ENCODE data around the gene LRRC10B. TPM values are rescaled to one million over a fixed set of nuclear protein-coding genes. Genes with fewer than 3 reads are reported as not detected.

LRRC10B gene
- total and polyA plus RNA-seq, 2 experiments from 2014 or later: 0.43 TPM; not detected in 1

- H3K9ac ChIP-seq: no peak overlapping the region
- H4K20me1 ChIP-seq (ENCODE audit: insufficient read depth): no peaks in the 10 kb centered on the region
- no peaks in the 10 kb centered on the region for H3K79me2 ChIP-seq (ENCODE audit: insufficient read depth)
- no peak overlapping the region for H3K27ac ChIP-seq
- peaks cover 9% of the 10 kb centered on the region; the same call in 1 of the 2 replicates for H3K27me3 ChIP-seq (replicated peaks; ENCODE audit: insufficient read depth)
- H2AFZ ChIP-seq: no peak overlapping the region
- TF ChIP-seq EZH2phosphoT487 (IDR thresholded peaks at IDR 0.05; ENCODE audit: insufficient read depth, low read depth): no peak
- TF ChIP-seq EZH2 (IDR thresholded peaks at IDR 0.05; ENCODE audit: insufficient read depth, poor library complexity, severe bottlenecking): no peak
- H3K9me3 ChIP-seq (ENCODE audit: low read depth): no peaks in the 10 kb centered on the region
- no peaks in the 10 kb centered on the region for H3K36me3 ChIP-seq (ENCODE audit: low read depth)
- no peaks in the 10 kb centered on the region for H3K9me2 ChIP-seq (ENCODE audit: insufficient read depth)
- in situ Hi-C loops (cut with MboI): no loop called here
- no peaks in the 10 kb centered on the region for H3F3A ChIP-seq (ENCODE audit: insufficient read depth)
- no peak overlapping the region for H3K4me3 ChIP-seq
- H3K4me1 ChIP-seq (ENCODE audit: insufficient read depth): no peaks in the 10 kb centered on the region
- WGBS, 2 experiments (ENCODE audit: low coverage in 1 of 2, low lambda C conversion rate in 2 of 2, missing lambda C conversion rate in 2 of 2): 66 to 71% methylated on average over 15 of the region's 15 CpGs
- H3K4me2 ChIP-seq (ENCODE audit: unreplicated experiment): no peak overlapping the region
- DNase-seq: no peak
These were observed 11.7 kb upstream of the LRRC10B start for GRCh38 chr11:61496602-61497400.

GRCh38 chr11:61497473-61497872 lies 11.1 kb upstream of the LRRC10B start:
- in situ Hi-C loops (cut with MboI): no loop called here
- no peaks in the 10 kb centered on the region for H3K9me2 ChIP-seq (ENCODE audit: insufficient read depth)
- 75 to 85% methylated on average over 2 of the region's 2 CpGs for WGBS, 2 experiments (ENCODE audit: low coverage in 1 of 2, low lambda C conversion rate in 2 of 2, missing lambda C conversion rate in 2 of 2)

GRCh38 chr11:61497876-61498275 lies 10.7 kb upstream of the LRRC10B start:
- Histone ChIP-seq H3F3A (ENCODE audit: insufficient read depth) (no peaks in the 10 kb centered on the region), H3K36me3 (ENCODE audit: low read depth) (no peaks in the 10 kb centered on the region), H3K4me3 (no peak overlapping the region), H3K27ac (no peak overlapping the region), H3K27me3 (replicated peaks; ENCODE audit: insufficient read depth) (peaks cover 9% of the 10 kb centered on the region; the same call in 1 of the 2 replicates), H3K4me1 (ENCODE audit: insufficient read depth) (no peaks in the 10 kb centered on the region), H3K4me2 (ENCODE audit: unreplicated experiment) (no peak overlapping the region), H3K9me3 (ENCODE audit: low read depth) (no peaks in the 10 kb centered on the region), H3K9ac (no peak overlapping the region), H3K9me2 (ENCODE audit: insufficient read depth) (no peaks in the 10 kb centered on the region), H4K20me1 (ENCODE audit: insufficient read depth) (no peaks in the 10 kb centered on the region), H2AFZ (no peak overlapping the region), H3K79me2 (ENCODE audit: insufficient read depth) (no peaks in the 10 kb centered on the region)
- 45 to 59% methylated on average over 9 of the region's 9 CpGs for WGBS, 2 experiments (ENCODE audit: low coverage in 1 of 2, low lambda C conversion rate in 2 of 2, missing lambda C conversion rate in 2 of 2)
- TF ChIP-seq EZH2phosphoT487 (IDR thresholded peaks at IDR 0.05; ENCODE audit: insufficient read depth, low read depth) (no peak), EZH2 (IDR thresholded peaks at IDR 0.05; ENCODE audit: insufficient read depth, poor library complexity, severe bottlenecking) (no peak)
- DNase-seq: no peak
- in situ Hi-C loops (cut with MboI): no loop called here

More at GRCh38 chr11:61497473-61497872, 11.1 kb upstream of the LRRC10B start:
- Histone ChIP-seq H3K36me3 (ENCODE audit: low read depth) (no peaks in the 10 kb centered on the region), H3K27me3 (replicated peaks; ENCODE audit: insufficient read depth) (peaks cover 9% of the 10 kb centered on the region; the same call in 1 of the 2 replicates), H3K4me1 (ENCODE audit: insufficient read depth) (no peaks in the 10 kb centered on the region), H3K9ac (no peak overlapping the region), H3K9me3 (ENCODE audit: low read depth) (no peaks in the 10 kb centered on the region), H3F3A (ENCODE audit: insufficient read depth) (no peaks in the 10 kb centered on the region), H2AFZ (no peak overlapping the region), H3K79me2 (ENCODE audit: insufficient read depth) (no peaks in the 10 kb centered on the region), H4K20me1 (ENCODE audit: insufficient read depth) (no peaks in the 10 kb centered on the region), H3K4me3 (no peak overlapping the region), H3K4me2 (ENCODE audit: unreplicated experiment) (no peak overlapping the region), H3K27ac (no peak overlapping the region)
- no peak for DNase-seq
- no peak for TF ChIP-seq EZH2 (IDR thresholded peaks at IDR 0.05; ENCODE audit: insufficient read depth, poor library complexity, severe bottlenecking)
- TF ChIP-seq EZH2phosphoT487 (IDR thresholded peaks at IDR 0.05; ENCODE audit: insufficient read depth, low read depth): no peak

GRCh38 chr11:61498767-61499341 lies 9.7 kb upstream of the LRRC10B start:
- Histone ChIP-seq H3K27ac (no peak overlapping the region), H3K4me3 (no peak overlapping the region), H4K20me1 (ENCODE audit: insufficient read depth) (no peaks in the 10 kb centered on the region), H3K9ac (no peak overlapping the region), H3K27me3 (replicated peaks; ENCODE audit: insufficient read depth) (peaks cover 9% of the 10 kb centered on the region; the same call in 1 of the 2 replicates), H3K4me1 (ENCODE audit: insufficient read depth) (no peaks in the 10 kb centered on the region), H3K36me3 (ENCODE audit: low read depth) (no peaks in the 10 kb centered on the region), H3K4me2 (ENCODE audit: unreplicated experiment) (no peak overlapping the region), H2AFZ (no peak overlapping the region), H3K9me3 (ENCODE audit: low read depth) (no peaks in the 10 kb centered on the region), H3F3A (ENCODE audit: insufficient read depth) (no peaks in the 10 kb centered on the region), H3K79me2 (ENCODE audit: insufficient read depth) (no peaks in the 10 kb centered on the region), H3K9me2 (ENCODE audit: insufficient read depth) (no peaks in the 10 kb centered on the region)
- DNase-seq: no peak
- in situ Hi-C loops (cut with MboI): no loop called here
- TF ChIP-seq EZH2 (IDR thresholded peaks at IDR 0.05; ENCODE audit: insufficient read depth, poor library complexity, severe bottlenecking) (no peak), EZH2phosphoT487 (IDR thresholded peaks at IDR 0.05; ENCODE audit: insufficient read depth, low read depth) (no peak)
- 61 to 62% methylated on average over 15 of the region's 15 CpGs for WGBS, 2 experiments (ENCODE audit: low coverage in 1 of 2, low lambda C conversion rate in 2 of 2, missing lambda C conversion rate in 2 of 2)
